Measurements from ENCODE around the gene BPHL. TPM values are rescaled to one million over a fixed set of nuclear protein-coding genes. Genes with fewer than 3 reads are reported as not detected.
"Not testable (repeated sequence)": the region's sequence is repeated elsewhere in the genome, so short reads cannot be mapped to it uniquely, and the experiment has no call there.

BPHL gene
- polyA plus RNA-seq, 4 donors = 47.3 to 74.9 (median 68.2) TPM

GRCh38 chr6:3175715-3176402 is 57.3 kb downstream of the BPHL start:
- no peak for DNase-seq (ENCODE audit: low read depth in 4 of 4, low spot score in 2 of 4)

GRCh38 chr6:3176562-3177355 is 58.2 kb downstream of the BPHL start:
- DNase-seq (ENCODE audit: low read depth in 4 of 4, low spot score in 2 of 4) = no peak

GRCh38 chr6:3178666-3179065 is 60.2 kb downstream of the BPHL start:
- not testable (repeated sequence) for DNase-seq (ENCODE audit: low read depth in 4 of 4, low spot score in 2 of 4)

GRCh38 chr6:3179945-3180344 is 61.4 kb downstream of the BPHL start:
- DNase-seq (ENCODE audit: low read depth in 4 of 4, low spot score in 2 of 4) = not testable (repeated sequence)

DNA sequence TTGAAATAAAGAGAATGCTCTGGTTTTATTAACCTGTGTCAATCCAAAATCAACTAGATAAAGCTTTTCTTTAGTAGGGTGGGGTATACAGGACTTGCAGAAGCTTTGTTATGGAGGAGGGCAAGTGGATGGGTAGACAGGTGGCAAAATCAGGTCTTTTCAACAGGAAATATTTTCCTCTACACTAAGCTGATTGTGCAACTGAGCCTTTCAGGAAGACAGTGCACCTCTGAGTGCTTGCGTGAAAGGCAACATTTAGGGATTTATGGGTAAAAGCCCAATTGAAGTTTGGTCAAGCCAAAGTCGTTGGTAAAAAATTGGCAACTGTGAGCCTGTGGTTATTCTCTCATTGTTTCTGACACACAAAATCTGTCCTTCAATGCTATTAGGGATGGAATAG is 62.6 kb downstream of the BPHL start:
- DNase-seq (ENCODE audit: low read depth in 4 of 4, low spot score in 2 of 4) = no peak

GRCh38 chr6:3183066-3183465 is 64.6 kb downstream of the BPHL start:
- DNase-seq (ENCODE audit: low read depth in 4 of 4, low spot score in 2 of 4) = no peak

DNA sequence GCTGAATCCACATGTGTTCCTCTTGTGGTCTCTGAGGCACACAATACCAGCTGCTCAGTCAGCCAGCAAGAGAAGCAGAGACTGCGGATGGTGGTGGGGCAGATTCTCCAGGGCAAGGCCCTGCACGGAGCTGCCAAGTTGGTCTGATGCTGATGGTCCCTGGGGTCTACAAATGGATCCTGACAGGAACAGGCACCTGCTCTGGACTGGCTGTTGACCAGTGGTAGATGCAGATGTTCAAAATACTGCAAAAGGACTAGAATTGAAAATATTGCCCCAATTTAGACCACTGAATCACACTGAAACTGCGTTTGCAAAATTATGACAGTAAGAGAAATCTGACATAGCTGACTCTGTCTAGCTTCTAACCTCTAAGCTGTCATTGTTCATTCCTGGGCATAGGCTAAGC is 68.5 kb downstream of the BPHL start:
- no peak for DNase-seq (ENCODE audit: low read depth in 4 of 4, low spot score in 2 of 4)

GRCh38 chr6:3188262-3188661 is 69.8 kb downstream of the BPHL start:
- no peak for DNase-seq (ENCODE audit: low read depth in 4 of 4, low spot score in 2 of 4)

- DNase-seq (ENCODE audit: low read depth in 4 of 4, low spot score in 2 of 4) = not testable (repeated sequence)
Measured at GRCh38 chr6:3189192-3189591, 70.7 kb downstream of the BPHL start.

DNA sequence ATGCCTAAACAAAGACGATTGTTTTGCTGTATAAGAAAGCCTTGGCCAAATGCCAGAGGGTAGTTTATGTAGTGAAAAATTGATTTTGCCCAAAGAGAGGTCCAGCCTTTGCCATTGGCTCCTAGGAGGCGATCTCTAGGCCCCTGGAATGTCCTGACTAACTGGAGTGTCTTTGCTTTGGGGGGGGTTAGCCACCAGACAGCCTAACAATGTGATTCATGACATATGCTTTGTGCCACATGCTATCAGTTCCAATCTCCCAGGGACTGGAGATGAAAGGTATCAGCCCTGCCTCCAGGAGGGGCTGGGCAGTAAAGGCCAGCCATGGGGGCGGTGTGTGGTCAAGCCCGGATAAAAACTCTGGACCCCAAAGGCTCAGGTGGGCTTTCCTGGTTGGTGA is 71.5 kb downstream of the BPHL start:
- DNase-seq (ENCODE audit: low read depth in 4 of 4, low spot score in 2 of 4) = no peak

GRCh38 chr6:3190779-3191178 is 72.3 kb downstream of the BPHL start:
- DNase-seq (ENCODE audit: low read depth in 4 of 4, low spot score in 2 of 4) = no peak

DNA sequence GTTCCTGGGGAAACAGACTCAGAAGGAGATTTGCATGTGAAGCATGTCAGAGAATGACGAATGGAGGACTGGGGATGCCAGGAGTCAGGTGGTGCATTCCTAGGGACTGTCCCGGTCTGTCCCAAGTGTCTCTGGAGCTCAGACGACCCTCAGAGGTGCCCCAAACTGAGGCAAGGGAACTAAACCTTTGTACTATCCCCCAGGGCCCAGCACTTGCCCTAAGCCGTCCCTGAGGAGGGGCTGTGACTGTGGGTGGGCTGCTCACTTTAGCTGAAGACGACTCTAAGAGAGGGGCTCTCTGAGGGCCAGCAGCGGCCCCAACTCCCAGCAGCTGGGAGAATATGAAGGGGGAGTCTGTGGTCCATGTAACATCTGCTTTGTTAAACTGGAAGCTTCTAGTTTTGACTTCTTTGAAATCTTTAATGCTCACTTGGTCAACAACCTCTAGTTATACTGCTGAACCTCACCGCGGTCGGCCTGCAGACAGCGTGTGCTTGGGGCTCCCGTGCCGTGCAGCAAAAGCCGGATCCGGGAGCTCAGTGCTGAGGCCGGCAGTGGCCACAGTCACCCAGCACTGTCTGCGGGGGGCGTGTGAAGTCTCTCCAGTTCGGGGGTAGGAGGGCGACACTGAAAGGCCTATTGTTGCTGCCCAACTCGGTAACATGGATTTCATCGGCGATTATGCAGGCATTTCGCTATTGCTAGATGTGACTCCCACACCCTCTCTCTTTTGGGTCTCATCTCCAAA is 74.8 kb downstream of the BPHL start:
- no peak for DNase-seq (ENCODE audit: low read depth in 4 of 4, low spot score in 2 of 4)

GRCh38 chr6:3194535-3195419 is 76.3 kb downstream of the BPHL start:
- no peak for DNase-seq (ENCODE audit: low read depth in 4 of 4, low spot score in 2 of 4)

- no peak for DNase-seq (ENCODE audit: low read depth in 4 of 4, low spot score in 2 of 4)
Measured at GRCh38 chr6:3195420-3195694, 76.8 kb downstream of the BPHL start.

DNA sequence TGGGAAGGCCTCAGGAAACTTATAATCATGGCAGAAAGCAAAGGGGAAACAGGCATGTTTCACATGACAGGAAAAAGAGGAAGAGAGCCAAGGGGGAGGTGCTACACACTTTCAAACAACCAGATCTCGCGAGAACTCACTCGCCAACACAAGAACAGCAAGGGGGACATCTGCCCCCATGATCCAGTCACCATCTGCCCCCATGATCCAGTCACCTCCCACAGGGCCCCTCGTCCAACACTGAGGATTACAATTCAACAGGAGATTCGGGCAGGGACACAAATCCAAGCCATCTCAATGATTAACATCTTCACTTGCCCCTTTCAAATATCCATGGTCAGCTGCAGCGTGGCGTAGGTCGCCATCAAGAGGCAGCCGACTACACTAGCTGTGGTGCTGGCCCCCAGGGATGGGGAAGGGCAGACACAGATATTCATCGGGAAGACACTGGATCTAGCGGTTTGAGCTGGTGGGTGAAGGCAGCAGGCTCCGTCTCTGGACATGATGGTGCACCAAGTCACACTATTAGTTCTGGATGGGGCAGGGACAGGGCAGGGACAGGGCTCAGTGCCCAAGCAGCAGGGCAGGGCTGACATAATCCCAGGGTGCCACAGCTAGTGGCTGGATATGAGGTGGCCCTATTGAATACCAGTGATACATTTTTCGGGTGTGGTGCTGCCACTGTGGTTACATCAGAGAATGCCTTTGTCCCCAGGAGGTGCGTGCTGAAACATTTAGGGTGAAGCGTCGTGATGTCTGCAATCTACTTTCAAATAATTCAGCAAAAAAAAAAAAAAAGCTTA is 77.4 kb downstream of the BPHL start:
- no peak for DNase-seq (ENCODE audit: low read depth in 4 of 4, low spot score in 2 of 4)

GRCh38 chr6:3196770-3197169 is 78.3 kb downstream of the BPHL start:
- no peak for DNase-seq (ENCODE audit: low read depth in 4 of 4, low spot score in 2 of 4)

GRCh38 chr6:3197734-3198133 is 79.2 kb downstream of the BPHL start:
- DNase-seq (ENCODE audit: low read depth in 4 of 4, low spot score in 2 of 4) = not testable (repeated sequence)

- no peak for DNase-seq (ENCODE audit: low read depth in 4 of 4, low spot score in 2 of 4)
Measured at GRCh38 chr6:3199382-3199781, 80.9 kb downstream of the BPHL start.

DNA sequence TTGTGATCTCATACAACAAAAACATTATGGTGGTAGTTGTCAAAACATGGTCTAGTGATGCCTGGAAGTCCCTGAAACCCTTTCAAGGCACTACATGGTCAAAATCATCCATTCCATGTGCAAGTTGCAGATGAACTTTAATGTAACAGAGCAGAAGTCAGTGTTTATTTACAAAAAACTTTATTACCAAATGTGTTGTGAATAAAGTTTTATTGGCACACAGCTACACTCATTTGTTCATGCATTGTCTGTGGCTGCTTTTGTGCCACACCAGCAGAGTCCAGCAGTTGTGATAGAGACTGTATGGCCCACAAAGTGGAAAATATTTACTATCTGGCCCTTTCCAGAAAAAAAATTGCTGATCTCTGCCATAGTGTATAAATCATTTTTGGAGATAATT is 82.2 kb downstream of the BPHL start:
- DNase-seq (ENCODE audit: low read depth in 4 of 4, low spot score in 2 of 4) = no peak

DNA sequence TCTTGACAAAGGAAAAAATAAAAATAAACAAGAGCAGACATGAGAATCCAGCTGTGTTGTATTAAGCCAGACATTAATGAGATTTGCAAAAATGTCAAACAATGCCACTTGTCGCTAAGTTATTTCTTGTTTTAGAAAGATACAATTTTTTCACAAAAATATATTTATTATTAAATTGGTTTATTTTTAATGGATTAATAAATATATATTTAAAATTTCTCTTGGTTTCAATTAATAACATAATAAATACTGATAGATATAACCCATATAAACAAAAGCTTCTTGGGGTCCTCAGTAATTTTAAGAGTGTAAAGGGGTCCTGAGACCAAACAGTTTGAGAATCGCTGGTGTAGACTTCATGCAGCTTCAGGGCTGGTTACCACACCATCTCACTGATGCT is 82.9 kb downstream of the BPHL start:
- no peak for DNase-seq (ENCODE audit: low read depth in 4 of 4, low spot score in 2 of 4)

Data from left renal cortex interstitium (tissue), 4 donors.